ENCODE results near the gene DNAJA3. TPM values are rescaled to one million over a fixed set of nuclear protein-coding genes. Genes with fewer than 3 reads are reported as not detected.

Gene DNAJA3
- total and polyA plus RNA-seq, 9 of the 15 experiments (the other 6 are each of a cell fraction or from before 2014, with no cell fraction given) = 8.1 to 105 (median 79.0) TPM

DNA sequence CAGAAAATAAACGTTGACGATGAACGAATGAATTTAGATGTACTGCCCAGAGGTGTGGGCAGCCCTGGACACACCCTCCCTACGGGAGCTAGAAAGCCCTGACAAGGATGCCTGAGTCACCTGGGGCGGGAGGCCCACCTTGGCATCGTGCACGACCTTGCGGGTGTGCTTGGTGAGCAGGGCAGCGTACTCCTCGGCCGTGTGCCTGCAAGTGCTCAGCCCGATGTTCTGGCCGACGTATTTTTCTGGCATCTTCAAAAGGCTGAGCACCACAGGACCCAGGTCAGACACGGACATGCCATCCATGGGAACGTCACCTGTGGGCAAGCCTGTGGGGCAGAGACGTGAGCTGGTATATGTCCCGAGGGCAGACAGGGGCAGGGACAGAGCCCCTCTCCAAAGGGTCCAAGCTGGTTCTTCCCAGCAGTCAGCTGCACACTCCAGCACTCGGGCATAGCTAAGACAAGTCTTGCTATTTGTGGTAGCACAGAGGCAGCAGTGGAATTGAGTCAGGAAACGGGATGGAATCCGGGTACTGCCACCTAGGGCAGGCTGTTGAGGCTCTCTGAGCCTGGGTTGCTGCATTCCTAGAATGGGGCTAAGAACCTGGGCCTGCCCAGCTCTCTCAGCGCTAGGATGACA, 38.0 kb downstream of the DNAJA3 start (continued):
- TF ChIP-seq ZFP91 (CRISPR knock-in tag; IDR thresholded peaks at IDR 0.05) (no peak), SRSF9 (IDR thresholded peaks at IDR 0.05; ENCODE audit: borderline replicate concordance, low read depth, low read length) (no peak), SMAD3 (CRISPR knock-in tag; conservative IDR thresholded peaks at IDR 0.05) (no peak), TCF15 (CRISPR knock-in tag; IDR thresholded peaks at IDR 0.05) (no peak)

GRCh38 chr16:4465977-4466779, 40.5 kb downstream of the DNAJA3 start:
- Histone ChIP-seq H2AFZ (ENCODE audit: low read depth, low read length) (no peak overlapping the region), H3K27ac (ENCODE audit: extremely low read depth, low read depth, low read length) (no peak overlapping the region), H3K27me3 (ENCODE audit: control insufficient read depth in 2 of 2, insufficient read depth in 2 of 2, low read length in 2 of 2) (no peaks in the 10 kb centered on the region), H3K36me3 (ENCODE audit: control insufficient read depth, insufficient read depth, low read length) (peaks cover 70% of the 10 kb centered on the region; the same call in 2 of the 3 replicates), H3K9me3 (replicated peaks; ENCODE audit: control insufficient read depth, insufficient read depth, low read depth, low read length) (no peaks in the 10 kb centered on the region), H3K4me2 (ENCODE audit: insufficient read depth, low read length) (no peak overlapping the region), H3K4me1 (replicated peaks in 1 of 2; ENCODE audit: control insufficient read depth in 2 of 2, insufficient read depth in 2 of 2, low read length in 2 of 2) (peaks cover 0 to 15% of the 10 kb centered on the region in 2 experiments; a peak in 2 of 5 replicates), H3K79me2 (ENCODE audit: control insufficient read depth, insufficient read depth, low read length) (no peaks in the 10 kb centered on the region; the same call in 2 of the 3 replicates), H4K20me1 (replicated peaks; ENCODE audit: control insufficient read depth, insufficient read depth, low read length) (no peaks in the 10 kb centered on the region), H3K9me1 (ENCODE audit: control insufficient read depth, insufficient read depth, low read length) (no peaks in the 10 kb centered on the region), H3K4me3 (no peak overlapping the region), H3K9ac (ENCODE audit: insufficient read depth in 1 of 2, low read depth in 2 of 2, low read length in 2 of 2) (no peak overlapping the region)
- TF ChIP-seq, protein P1, sequence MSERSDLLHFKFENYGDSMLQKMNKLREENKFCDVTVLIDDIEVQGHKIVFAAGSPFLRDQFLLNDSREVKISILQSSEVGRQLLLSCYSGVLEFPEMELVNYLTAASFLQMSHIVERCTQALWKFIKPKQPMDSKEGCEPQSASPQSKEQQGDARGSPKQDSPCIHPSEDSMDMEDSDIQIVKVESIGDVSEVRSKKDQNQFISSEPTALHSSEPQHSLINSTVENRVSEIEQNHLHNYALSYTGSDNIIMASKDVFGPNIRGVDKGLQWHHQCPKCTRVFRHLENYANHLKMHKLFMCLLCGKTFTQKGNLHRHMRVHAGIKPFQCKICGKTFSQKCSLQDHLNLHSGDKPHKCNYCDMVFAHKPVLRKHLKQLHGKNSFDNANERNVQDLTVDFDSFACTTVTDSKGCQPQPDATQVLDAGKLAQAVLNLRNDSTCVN (CRISPR knock-in tag; IDR thresholded peaks at IDR 0.05) = no peak
- 0 out of 2 replicates have a peak, but pooled peaks have one; percentile 30 for TF ChIP-seq POLR2G (IDR thresholded peaks at IDR 0.05; ENCODE audit: low read depth, low read length)
- 94% methylated on average over 29 of the region's 32 CpGs for WGBS (ENCODE audit: insufficient coverage, low coverage, missing lambda C conversion rate)
- in situ Hi-C loops (cut with MboI) (no loop called here), intact Hi-C loops (cut with micrococcal nuclease) (no loop called here)
- ChIA-PET CTCF (ENCODE audit: low intra/inter-chr PET ratio) (no interaction called here), POLR2A (interaction anchor here (0.5 to 1.5 kb wide), 4 partner anchors 9 to 294 kb away, joined by 3 to 6 read pairs (median 3); partner anchors contain the start of gene HMOX2)
- no TSS peak for BruUV-seq (replicated peaks)
- ATAC-seq = no peak
- DNase-seq (ENCODE audit: extremely low read depth in 1 of 4, low spot score in 3 of 4) = no peak
- no peak for FAIRE-seq
